ENCODE measurements around the gene DMRT1.

The DMRT1 gene

DNA sequence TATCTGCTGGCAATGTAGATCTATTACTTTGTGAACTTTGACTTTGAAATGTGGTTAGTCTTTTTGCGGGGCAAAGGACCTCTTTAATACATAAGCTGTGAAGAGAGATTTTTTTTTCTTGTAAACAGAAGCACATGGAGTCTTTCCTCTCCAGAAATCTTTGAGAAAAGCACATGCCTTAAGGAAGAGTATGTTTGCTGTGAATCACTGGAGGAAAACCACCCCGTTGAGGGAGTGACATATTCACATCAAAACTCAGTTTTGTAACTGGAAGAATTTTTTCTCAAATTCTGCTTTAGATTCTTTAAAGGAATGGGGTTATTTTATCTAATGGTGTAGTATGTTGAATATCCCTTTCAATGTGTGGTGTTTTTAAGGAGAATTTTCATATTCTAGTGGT, 138.5 kb downstream of the DMRT1 start:
- H3K36me3 ChIP-seq (replicated peaks in 1 of 2; ENCODE audit: control insufficient read depth in 2 of 2, insufficient read depth in 2 of 2, low read length in 2 of 2) = no peaks in the 10 kb centered on the region
- H3K9ac ChIP-seq (ENCODE audit: low read depth, low read length, poor library complexity) = no peak overlapping the region
- no peak overlapping the region for H2AK5ac ChIP-seq (ENCODE audit: low read depth, low read length)
- no peaks in the 10 kb centered on the region for H3K9me3 ChIP-seq (replicated peaks in 1 of 2; ENCODE audit: control insufficient read depth in 2 of 2, insufficient read depth in 1 of 2, low read depth in 1 of 2, low read length in 2 of 2)
- WGBS, 2 donors (ENCODE audit: extremely low coverage in 2 of 2, insufficient read length in 2 of 2, insufficient replicate concordance in 1 of 2) = no CpG with 5 or more reads among the region's 2 CpGs
- no peak overlapping the region for H2BK5ac ChIP-seq (ENCODE audit: low read length)
- no peak overlapping the region for H3K18ac ChIP-seq (ENCODE audit: low read length)
- H4K91ac ChIP-seq (ENCODE audit: low read depth, low read length, poor library complexity) = no peak overlapping the region
- peaks cover 15 to 90% (median 75%) of the 10 kb centered on the region in 3 experiments for H3K27me3 ChIP-seq (ENCODE audit: control insufficient read depth in 3 of 3, insufficient read depth in 3 of 3, low read depth in 1 of 3, low read length in 3 of 3)
- no peak for DNase-seq (ENCODE audit: low spot score)
- peaks cover 0 to 13% of the 10 kb centered on the region in 2 donors for H3K4me1 ChIP-seq (ENCODE audit: control insufficient read depth in 2 of 2, insufficient read depth in 1 of 2, low read depth in 1 of 2, low read length in 2 of 2)
- H2AFZ ChIP-seq (ENCODE audit: low read length) = no peak overlapping the region
- no peak overlapping the region for H4K8ac ChIP-seq (ENCODE audit: low read depth, low read length)
- H3K23ac ChIP-seq (ENCODE audit: low read depth, low read length, poor library complexity) = no peak overlapping the region
- H2BK12ac ChIP-seq (ENCODE audit: low read length) = no peak overlapping the region
- H2BK120ac ChIP-seq (ENCODE audit: low read depth, low read length) = no peak overlapping the region
- no peak overlapping the region for H3K4me3 ChIP-seq (ENCODE audit: low read length in 2 of 2)
- no peak overlapping the region for H3K4ac ChIP-seq (ENCODE audit: low read length)
- no peak overlapping the region for H3K14ac ChIP-seq (ENCODE audit: low read length)
- H3K27ac ChIP-seq (replicated peaks; ENCODE audit: low read length) = no peak overlapping the region
- no peak overlapping the region for H2BK15ac ChIP-seq (ENCODE audit: low read length)
- no peaks in the 10 kb centered on the region for H3K79me1 ChIP-seq (ENCODE audit: low read depth, low read length)
- no peak overlapping the region for H3K4me2 ChIP-seq (ENCODE audit: insufficient read depth, low read length, poor library complexity, severe bottlenecking)

- H3K4me2 ChIP-seq (ENCODE audit: insufficient read depth, low read length, poor library complexity, severe bottlenecking) = no peak overlapping the region
- H3K4me3 ChIP-seq (ENCODE audit: low read length in 2 of 2) = no peak overlapping the region
- H3K4me1 ChIP-seq (ENCODE audit: control insufficient read depth in 2 of 2, insufficient read depth in 1 of 2, low read depth in 1 of 2, low read length in 2 of 2) = peaks cover 0 to 7% of the 10 kb centered on the region in 2 donors
- H4K91ac ChIP-seq (ENCODE audit: low read depth, low read length, poor library complexity) = no peak overlapping the region
- DNase-seq (ENCODE audit: low spot score) = no peak
- H3K9ac ChIP-seq (ENCODE audit: low read depth, low read length, poor library complexity) = no peak overlapping the region
- no CpG with 5 or more reads among the region's 4 CpGs for WGBS, 2 donors (ENCODE audit: extremely low coverage in 2 of 2, insufficient read length in 2 of 2, insufficient replicate concordance in 1 of 2)
- H3K79me1 ChIP-seq (ENCODE audit: low read depth, low read length) = no peaks in the 10 kb centered on the region
- H3K14ac ChIP-seq (ENCODE audit: low read length) = no peak overlapping the region
- H3K27ac ChIP-seq (replicated peaks; ENCODE audit: low read length) = no peak overlapping the region
- no peak overlapping the region for H2AK5ac ChIP-seq (ENCODE audit: low read depth, low read length)
- no peak overlapping the region for H2BK120ac ChIP-seq (ENCODE audit: low read depth, low read length)
- no peak overlapping the region for H2AFZ ChIP-seq (ENCODE audit: low read length)
- no peak overlapping the region for H3K18ac ChIP-seq (ENCODE audit: low read length)
- no peak overlapping the region for H2BK5ac ChIP-seq (ENCODE audit: low read length)
- no peak overlapping the region for H3K4ac ChIP-seq (ENCODE audit: low read length)
- H3K36me3 ChIP-seq (replicated peaks in 1 of 2; ENCODE audit: control insufficient read depth in 2 of 2, insufficient read depth in 2 of 2, low read length in 2 of 2) = no peaks in the 10 kb centered on the region
- no peak overlapping the region for H3K23ac ChIP-seq (ENCODE audit: low read depth, low read length, poor library complexity)
- H3K27me3 ChIP-seq (ENCODE audit: control insufficient read depth in 3 of 3, insufficient read depth in 3 of 3, low read depth in 1 of 3, low read length in 3 of 3) = peaks cover 14 to 85% (median 68%) of the 10 kb centered on the region in 3 experiments
- no peaks in the 10 kb centered on the region for H3K9me3 ChIP-seq (replicated peaks in 1 of 2; ENCODE audit: control insufficient read depth in 2 of 2, insufficient read depth in 1 of 2, low read depth in 1 of 2, low read length in 2 of 2)
- no peak overlapping the region for H2BK12ac ChIP-seq (ENCODE audit: low read length)
- no peak overlapping the region for H2BK15ac ChIP-seq (ENCODE audit: low read length)
- no peak overlapping the region for H4K8ac ChIP-seq (ENCODE audit: low read depth, low read length)
Observed at GRCh38 chr9:980640-981039, 139.1 kb downstream of the DMRT1 start.

DNA sequence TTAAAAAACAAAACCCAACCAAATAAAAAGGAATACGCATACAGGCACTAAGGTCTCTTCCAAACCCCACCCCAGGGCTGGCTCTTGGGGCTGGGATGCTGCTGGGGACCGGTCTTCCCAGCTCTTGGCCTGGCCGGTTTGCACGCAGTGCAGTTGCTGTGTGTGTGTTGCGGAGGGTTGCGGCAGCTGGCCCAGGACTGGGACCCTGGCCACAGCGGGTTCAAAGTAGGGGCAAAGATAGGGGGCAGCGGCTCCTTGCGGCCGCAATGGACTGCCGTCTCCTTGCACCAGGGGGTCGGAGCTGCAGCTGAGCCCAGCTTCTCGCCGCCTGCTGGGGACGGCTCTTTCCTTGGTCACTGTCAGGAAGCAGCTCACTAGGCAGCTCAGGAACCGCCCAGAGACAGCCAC, 140.0 kb downstream of the DMRT1 start:
- no peak overlapping the region for H2BK120ac ChIP-seq (ENCODE audit: low read depth, low read length)
- no peak overlapping the region for H4K91ac ChIP-seq (ENCODE audit: low read depth, low read length, poor library complexity)
- peaks cover 12 to 82% (median 63%) of the 10 kb centered on the region in 3 experiments for H3K27me3 ChIP-seq (ENCODE audit: control insufficient read depth in 3 of 3, insufficient read depth in 3 of 3, low read depth in 1 of 3, low read length in 3 of 3)
- no peak overlapping the region for H3K9ac ChIP-seq (ENCODE audit: low read depth, low read length, poor library complexity)
- no peak overlapping the region for H3K18ac ChIP-seq (ENCODE audit: low read length)
- H4K8ac ChIP-seq (ENCODE audit: low read depth, low read length) = no peak overlapping the region
- no peak overlapping the region for H3K27ac ChIP-seq (replicated peaks; ENCODE audit: low read length)
- DNase-seq (ENCODE audit: low spot score) = no peak
- no peak overlapping the region for H2AK5ac ChIP-seq (ENCODE audit: low read depth, low read length)
- no peak overlapping the region for H3K4ac ChIP-seq (ENCODE audit: low read length)
- no peaks in the 10 kb centered on the region for H3K79me1 ChIP-seq (ENCODE audit: low read depth, low read length)
- H2BK5ac ChIP-seq (ENCODE audit: low read length) = no peak overlapping the region
- H2AFZ ChIP-seq (ENCODE audit: low read length) = no peak overlapping the region
- H3K4me3 ChIP-seq (ENCODE audit: low read length in 2 of 2) = no peak overlapping the region
- peaks cover 0 to 3% of the 10 kb centered on the region in 2 donors for H3K4me1 ChIP-seq (ENCODE audit: control insufficient read depth in 2 of 2, insufficient read depth in 1 of 2, low read depth in 1 of 2, low read length in 2 of 2)
- H3K9me3 ChIP-seq (replicated peaks in 1 of 2; ENCODE audit: control insufficient read depth in 2 of 2, insufficient read depth in 1 of 2, low read depth in 1 of 2, low read length in 2 of 2) = no peaks in the 10 kb centered on the region
- H2BK12ac ChIP-seq (ENCODE audit: low read length) = no peak overlapping the region
- no peak overlapping the region for H3K14ac ChIP-seq (ENCODE audit: low read length)
- no peak overlapping the region for H2BK15ac ChIP-seq (ENCODE audit: low read length)
- H3K36me3 ChIP-seq (replicated peaks in 1 of 2; ENCODE audit: control insufficient read depth in 2 of 2, insufficient read depth in 2 of 2, low read length in 2 of 2) = no peaks in the 10 kb centered on the region
- no peak overlapping the region for H3K23ac ChIP-seq (ENCODE audit: low read depth, low read length, poor library complexity)
- WGBS, 2 donors (ENCODE audit: extremely low coverage in 2 of 2, insufficient read length in 2 of 2, insufficient replicate concordance in 1 of 2) = no CpG with 5 or more reads among the region's 16 CpGs
- H3K4me2 ChIP-seq (ENCODE audit: insufficient read depth, low read length, poor library complexity, severe bottlenecking) = no peak overlapping the region

GRCh38 chr9:982394-983230, 141.1 kb downstream of the DMRT1 start:
- H4K91ac ChIP-seq (ENCODE audit: low read depth, low read length, poor library complexity) = no peak overlapping the region
- H3K27me3 ChIP-seq (ENCODE audit: control insufficient read depth in 3 of 3, insufficient read depth in 3 of 3, low read depth in 1 of 3, low read length in 3 of 3) = peaks cover 5 to 71% (median 51%) of the 10 kb centered on the region in 3 experiments
- no peak overlapping the region for H3K14ac ChIP-seq (ENCODE audit: low read length)
- no peak overlapping the region for H3K18ac ChIP-seq (ENCODE audit: low read length)
- H3K23ac ChIP-seq (ENCODE audit: low read depth, low read length, poor library complexity) = no peak overlapping the region
- H3K4ac ChIP-seq (ENCODE audit: low read length) = no peak overlapping the region
- no peaks in the 10 kb centered on the region for H3K79me1 ChIP-seq (ENCODE audit: low read depth, low read length)
- H2AK5ac ChIP-seq (ENCODE audit: low read depth, low read length) = no peak overlapping the region
- no peak overlapping the region for H2BK120ac ChIP-seq (ENCODE audit: low read depth, low read length)
- H2BK15ac ChIP-seq (ENCODE audit: low read length) = no peak overlapping the region
- no peak overlapping the region for H2BK12ac ChIP-seq (ENCODE audit: low read length)
- no peak for DNase-seq (ENCODE audit: low spot score)
- no CpG with 5 or more reads among the region's 15 CpGs for WGBS, 2 donors (ENCODE audit: extremely low coverage in 2 of 2, insufficient read length in 2 of 2, insufficient replicate concordance in 1 of 2)
- no peak overlapping the region for H3K4me3 ChIP-seq (ENCODE audit: low read length in 2 of 2)
- no peak overlapping the region for H3K4me2 ChIP-seq (ENCODE audit: insufficient read depth, low read length, poor library complexity, severe bottlenecking)
- peak overlapping the region; percentile 23 for H4K8ac ChIP-seq (ENCODE audit: low read depth, low read length)
- no peaks in the 10 kb centered on the region for H3K36me3 ChIP-seq (replicated peaks in 1 of 2; ENCODE audit: control insufficient read depth in 2 of 2, insufficient read depth in 2 of 2, low read length in 2 of 2)
- peaks cover 0 to 3% of the 10 kb centered on the region in 2 donors for H3K4me1 ChIP-seq (ENCODE audit: control insufficient read depth in 2 of 2, insufficient read depth in 1 of 2, low read depth in 1 of 2, low read length in 2 of 2)
- H3K9me3 ChIP-seq (replicated peaks in 1 of 2; ENCODE audit: control insufficient read depth in 2 of 2, insufficient read depth in 1 of 2, low read depth in 1 of 2, low read length in 2 of 2) = no peaks in the 10 kb centered on the region
- no peak overlapping the region for H3K9ac ChIP-seq (ENCODE audit: low read depth, low read length, poor library complexity)
- no peak overlapping the region for H3K27ac ChIP-seq (replicated peaks; ENCODE audit: low read length)
- H2BK5ac ChIP-seq (ENCODE audit: low read length) = no peak overlapping the region
- H2AFZ ChIP-seq (ENCODE audit: low read length) = no peak overlapping the region

All from neuronal stem cell (in vitro differentiated cells).